GM21360 (cell line): Measurements from ENCODE around the gene EFCAB8.
"Not testable (repeated sequence)": the region's sequence is repeated elsewhere in the genome, so short reads cannot be mapped to it uniquely, and the experiment has no call there.

ENCODE experiments used
- ATAC-seq: cut with Tn5 transposase; IDR thresholded peaks from one replicate; pipeline ENCODE4 v1.9.1; 2021; ENCODE audit warnings: mild to moderate bottlenecking, moderate library complexity; ENCODE audit not compliant: unreplicated experiment

EFCAB8 gene

DNA sequence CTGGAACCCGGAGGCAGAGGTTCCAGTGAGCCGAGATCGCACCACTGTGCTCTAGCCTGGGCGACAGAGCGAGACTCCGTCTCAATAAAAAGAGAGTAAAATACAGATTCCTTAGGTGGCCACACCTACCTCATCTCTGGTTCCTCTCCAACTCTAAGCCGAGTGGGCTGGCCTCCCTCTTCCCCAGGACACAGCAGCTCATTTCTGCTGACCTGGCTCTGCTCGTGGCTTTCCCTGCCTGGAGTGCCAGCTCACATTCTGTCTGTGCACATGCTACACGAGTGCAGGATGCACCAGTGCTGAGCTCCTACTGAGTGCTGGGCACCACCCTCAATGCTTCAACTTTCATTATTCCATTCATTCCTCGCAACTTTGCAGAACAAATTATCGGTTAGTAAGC, 28.8 kb downstream of the EFCAB8 start:
- ATAC-seq: no peak

DNA sequence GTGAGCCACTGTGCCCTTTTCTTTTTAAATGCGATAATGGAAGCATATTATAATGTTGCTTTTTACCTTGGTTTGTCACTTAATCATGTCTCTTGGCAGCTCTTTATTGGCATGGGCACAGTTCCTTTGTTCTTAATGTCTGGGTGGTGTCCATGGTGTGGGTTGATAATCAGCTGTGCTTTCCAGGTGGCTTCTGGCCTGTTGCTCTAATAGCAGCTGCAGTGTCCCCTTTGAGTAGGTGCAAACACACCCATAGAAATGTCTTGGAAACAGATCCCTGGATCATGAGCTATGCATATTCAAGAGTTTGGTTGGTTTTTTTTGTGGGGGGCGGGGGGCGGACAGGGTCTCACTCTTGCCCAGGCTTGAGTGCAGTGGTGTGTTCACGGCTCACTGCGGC, 29.9 kb downstream of the EFCAB8 start:
- ATAC-seq: no peak

DNA sequence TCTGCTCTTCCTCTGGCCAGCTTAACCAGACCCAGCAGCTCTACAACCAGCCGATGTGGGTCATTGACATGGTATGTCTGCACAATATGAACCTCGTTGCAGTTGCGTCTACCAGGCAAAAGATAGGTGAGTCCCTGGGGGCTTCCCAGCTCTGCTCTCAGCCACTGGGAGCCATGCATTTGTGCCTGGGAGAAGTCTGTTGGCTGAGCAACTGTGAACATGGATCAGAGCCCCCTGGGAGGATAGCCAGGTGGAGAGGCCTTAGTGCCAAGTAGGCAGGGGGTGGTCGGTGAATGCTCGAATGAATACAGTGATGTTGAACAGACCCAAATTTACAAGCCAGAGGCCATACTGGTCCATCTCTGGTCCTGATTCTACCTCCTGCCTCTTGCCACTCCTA, 30.6 kb downstream of the EFCAB8 start:
- no peak for ATAC-seq

DNA sequence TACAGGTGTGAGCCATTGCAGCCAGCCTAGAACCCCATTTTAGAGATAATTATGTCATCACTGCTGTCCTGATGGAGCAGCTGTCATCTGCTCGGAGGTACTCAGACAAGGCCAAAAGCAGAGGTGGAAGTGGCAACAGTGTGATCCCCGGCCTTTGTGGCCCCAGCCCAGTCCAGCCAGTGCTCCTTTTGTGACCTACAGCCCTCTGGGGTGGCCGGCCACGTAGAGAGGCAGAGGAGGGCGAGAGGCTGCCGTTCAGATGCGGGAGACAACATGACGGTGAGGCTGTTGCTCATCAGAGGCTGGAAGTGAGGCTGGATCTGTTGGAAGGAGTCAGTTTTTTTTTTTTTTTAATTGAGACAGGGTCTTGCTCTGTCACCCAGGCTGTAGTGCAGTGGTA, 32.8 kb downstream of the EFCAB8 start:
- ATAC-seq: no peak

DNA sequence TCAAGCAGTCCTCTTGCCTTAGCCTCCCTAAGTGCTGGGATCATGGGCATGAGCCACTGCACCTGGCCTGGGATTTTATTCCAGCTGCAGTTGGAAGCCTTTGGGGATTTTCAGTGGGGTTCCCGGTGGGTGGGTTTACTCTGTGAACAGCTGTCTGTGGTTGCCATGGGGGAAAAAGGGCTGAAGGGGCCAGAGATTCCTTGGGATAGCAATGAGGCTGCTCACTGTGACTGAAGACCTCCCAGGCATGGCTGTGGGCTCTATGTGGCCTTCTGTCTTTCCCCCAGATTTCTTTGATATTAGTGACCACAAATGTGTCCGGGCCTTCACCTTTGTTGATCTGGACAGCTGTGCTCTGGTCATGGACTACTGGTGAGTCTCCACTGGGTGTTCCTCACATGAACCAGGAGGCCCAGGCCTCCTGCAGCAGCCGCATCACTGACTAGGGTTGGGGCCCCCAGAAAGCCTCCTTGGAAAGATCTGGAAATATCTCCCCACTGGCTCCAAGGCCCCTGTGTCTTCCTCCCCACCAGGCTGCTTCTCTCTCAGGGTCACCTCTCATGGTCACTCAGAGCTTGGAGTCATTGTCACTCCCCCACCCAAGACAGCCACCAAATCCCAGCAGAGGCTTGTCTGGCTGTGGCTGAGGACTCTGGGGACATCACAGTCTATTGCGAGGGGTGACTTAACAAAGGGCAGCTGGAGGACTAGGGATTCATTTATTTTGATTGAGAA, 33.4 kb downstream of the EFCAB8 start:
- ATAC-seq: no peak

DNA sequence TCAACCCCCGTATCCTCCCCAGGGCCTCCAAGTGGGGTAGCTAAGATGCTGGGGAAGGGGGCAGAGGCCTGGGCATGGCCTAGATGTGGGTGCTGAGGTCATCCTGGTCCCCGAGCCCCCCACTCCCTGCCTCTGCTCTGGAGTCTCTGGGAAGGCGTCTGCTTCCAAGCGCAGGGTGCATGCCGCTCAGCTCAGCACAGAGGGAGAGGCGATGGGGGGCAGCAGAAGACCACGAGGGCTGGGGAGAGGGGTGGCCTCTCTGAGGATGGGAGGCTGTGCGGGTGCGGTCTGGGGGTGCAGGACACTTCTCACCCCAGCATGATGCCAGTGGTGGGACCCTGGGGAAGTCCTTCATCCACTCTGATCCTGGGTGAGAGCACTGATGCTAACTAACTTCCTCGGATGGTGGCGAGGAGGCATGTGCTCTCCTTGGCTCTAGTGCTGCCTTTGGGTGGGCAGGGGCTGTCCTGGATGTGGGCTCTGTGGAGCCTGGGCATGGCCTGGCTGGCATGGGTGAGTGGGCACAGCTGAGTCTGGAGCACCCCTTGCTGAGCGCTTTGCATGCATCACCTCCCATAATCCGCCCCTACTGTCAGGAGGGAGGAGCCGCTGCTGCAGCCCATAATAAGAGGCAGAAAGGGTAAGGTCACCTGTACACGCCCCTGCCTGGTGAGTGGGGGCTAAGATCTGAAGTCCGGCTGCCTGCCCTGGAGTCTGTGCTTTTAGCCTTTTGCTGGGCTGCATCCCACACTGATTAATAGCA, 34.7 kb downstream of the EFCAB8 start:
- ATAC-seq: no peak

DNA sequence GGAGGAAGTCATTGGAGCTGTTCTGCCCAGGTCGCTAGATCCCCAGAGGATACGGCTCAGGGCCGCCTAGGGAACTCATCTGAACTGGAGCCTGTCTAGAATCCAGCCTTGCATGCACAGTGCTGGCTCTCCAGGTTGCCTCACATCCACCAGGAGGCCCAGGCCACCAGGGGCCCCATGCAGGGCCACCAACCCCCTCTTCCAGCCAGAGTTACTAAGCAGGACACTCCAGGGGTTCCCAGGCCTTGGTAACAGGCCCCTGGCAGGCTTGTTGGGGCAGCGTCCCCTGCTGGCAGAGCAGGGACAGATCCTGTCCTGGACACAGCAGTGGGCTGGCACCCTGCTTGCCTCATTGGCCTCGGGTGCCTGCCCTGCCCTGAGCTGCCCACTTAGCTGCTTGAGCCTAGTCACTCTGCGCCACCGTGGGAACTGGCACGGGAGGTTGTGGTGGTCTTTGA, 35.3 kb downstream of the EFCAB8 start:
- ATAC-seq: no peak

DNA sequence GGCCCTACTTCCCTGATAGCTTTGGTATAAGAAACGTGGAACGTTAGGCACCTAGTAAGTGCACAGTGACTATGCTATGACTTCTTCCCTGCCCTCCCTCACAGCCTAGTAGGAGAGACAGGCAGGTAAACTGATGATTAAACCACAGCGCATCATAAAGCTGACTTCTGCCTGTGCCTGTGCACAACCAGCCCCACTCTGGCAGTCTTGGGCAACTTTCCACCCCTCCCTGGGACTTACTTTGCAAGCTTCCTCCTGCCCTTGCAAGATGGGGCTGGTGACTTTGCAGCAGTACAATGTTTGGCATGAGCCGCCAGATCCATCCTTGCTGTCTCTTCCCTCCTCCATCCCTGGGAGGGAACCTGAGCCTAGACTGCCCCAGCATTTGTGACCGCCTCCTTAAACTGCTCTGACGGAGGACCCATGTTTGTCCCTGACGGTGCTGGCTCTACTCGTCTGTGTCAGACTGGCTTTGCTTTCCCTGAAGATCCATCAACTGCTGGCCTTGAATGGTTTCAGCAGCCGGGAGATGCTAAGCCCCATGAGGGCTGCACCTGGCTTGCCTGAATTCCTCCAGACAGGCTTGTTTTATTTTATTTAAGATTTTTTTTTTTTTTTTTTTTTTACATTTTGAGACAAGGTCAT, 36.1 kb downstream of the EFCAB8 start:
- no peak for ATAC-seq

DNA sequence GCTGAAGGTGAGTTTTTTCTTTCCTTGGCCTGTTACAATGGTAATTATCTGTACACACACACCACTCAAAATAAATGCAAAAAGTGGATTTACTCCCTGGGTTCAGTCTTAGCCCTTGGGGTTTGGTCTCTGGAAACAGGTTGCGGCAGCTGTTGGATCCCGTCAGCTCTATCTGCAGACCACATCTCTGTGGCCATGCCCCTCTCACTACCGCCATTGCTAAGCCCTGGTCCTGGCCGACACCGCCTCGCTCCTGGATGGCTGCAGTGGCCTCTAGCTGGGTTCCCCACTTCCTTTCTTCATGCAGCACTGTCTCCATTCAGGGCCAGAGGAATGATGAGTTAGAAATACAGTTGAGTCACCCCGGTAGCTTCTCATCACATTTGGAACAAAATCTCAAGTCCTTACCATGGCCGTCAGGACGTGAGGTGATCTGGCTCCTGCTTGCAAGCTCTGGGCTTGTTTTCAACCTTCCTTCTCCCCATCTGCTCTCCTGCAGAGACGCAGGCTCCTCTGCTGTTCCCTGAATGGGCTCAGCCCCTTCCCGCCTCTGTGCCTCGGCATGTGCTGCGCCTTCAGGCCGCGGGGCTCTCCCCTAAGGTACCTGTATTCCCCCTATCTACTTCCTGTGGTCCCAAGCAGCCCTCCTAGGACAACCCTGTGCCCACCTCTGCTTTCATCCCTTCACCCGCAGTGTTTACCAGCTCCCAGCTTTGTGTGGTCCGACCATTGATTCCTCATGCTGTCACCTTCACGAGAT, 38.0 kb downstream of the EFCAB8 start:
- no peak for ATAC-seq

DNA sequence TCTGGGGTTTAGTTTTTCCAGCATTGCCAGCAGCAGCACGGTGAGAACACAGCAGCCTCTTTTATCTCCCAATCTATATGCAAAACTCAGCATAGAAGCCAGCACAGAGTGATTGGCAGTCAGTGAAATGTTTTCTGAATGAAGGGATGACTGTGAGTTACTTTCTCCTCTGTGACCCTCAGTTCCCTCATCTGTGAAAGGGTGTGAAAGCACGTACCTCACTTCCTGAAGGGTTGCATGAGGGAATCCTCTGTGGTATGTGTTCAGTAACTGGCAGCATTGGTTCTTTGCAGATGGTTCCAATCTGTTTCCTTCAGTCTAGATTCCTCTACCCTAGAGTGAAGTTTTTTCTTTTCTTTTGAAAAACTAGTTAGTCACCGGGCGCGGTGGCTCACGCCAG, 40.0 kb downstream of the EFCAB8 start:
- no peak for ATAC-seq

DNA sequence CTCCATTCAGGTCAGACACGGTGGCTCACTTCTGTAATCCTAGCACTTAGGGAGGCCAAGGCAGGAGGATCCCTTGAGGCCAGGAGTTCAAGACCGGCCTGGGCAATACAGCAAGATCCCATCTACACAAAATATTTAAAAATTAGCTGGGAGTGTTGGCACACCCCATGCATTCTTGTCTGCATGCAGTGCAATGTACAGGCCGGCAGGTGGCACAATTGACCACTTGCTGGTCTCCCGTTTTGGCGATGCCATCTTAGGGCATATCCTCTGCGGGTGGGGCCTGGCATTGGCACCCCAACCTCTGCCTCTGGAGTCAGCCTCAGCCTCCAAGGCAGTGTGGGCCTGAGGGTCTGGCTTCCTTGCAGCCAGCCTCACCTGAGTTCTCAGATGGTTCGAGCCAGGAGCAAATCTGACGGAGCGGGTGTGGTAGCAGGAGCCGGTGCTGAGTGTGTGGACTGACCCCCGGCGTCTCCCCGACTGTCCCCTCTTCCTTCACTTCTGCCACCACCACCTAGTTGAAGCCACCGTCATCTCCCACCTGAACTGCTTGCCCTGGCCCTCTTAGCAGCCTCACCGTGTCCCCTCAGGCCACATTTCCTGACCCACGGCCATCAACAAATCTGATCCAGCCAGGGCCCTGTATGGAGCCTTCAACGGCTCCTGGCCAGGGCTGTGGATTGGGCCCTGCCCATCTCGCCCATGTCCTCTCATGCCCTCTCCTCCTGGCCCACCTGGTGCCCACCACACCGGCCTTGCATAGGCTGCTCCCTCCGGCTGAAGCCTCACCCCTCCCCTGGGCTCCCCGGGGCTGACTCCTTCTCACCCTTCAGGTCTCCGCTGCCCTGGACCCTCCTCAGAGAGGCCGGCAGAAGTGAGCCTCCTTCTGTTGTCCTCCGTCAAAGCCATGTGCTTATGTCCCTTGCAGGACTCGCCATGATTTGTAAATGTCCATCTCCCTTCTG, 44.0 kb downstream of the EFCAB8 start:
- no peak for ATAC-seq

DNA sequence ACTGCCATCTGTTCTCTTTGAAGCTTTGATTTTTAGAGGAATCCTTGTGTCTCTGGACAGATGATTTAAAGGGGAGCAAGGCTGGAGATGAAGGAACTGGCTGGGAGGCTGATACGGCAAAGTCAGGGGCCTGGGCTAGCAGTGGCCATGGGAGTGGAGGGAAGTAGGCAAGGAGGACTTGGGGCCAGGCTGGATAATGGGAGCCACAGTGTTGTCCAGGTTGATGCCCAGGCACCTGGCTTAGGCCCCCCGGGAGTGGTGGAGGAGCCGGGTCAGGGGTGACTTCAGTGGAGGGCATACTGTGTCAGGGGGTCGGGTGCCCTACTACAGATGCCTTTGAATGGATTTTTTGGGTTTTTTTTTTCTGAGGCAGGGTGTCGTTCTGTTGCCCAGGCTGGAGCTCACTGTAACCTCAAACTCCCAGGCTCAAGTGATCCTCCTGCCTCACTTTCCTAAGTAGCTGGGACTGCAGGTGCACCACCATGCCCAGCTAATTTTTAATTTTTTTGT, 45.0 kb downstream of the EFCAB8 start:
- no peak for ATAC-seq

DNA sequence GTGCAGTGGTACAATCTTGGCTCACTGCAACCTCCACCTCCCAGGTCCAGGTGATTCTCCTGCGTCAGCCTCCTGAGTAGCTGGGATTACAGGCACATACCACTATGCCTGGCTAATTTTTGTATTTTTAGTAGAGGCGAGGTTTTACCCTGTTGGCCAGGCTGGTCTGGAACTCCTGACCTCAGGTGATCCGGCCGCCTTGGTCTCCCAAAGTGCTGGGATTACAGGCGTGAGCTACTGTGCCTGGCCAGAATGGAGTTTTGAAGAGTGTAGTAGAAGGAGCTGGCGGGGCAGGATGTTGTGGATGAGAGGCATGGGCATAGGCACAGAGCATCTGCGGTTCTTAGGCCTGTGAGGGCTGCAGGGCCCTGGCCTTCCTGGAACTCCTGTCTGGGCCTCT, 46.0 kb downstream of the EFCAB8 start:
- not testable (repeated sequence) for ATAC-seq

DNA sequence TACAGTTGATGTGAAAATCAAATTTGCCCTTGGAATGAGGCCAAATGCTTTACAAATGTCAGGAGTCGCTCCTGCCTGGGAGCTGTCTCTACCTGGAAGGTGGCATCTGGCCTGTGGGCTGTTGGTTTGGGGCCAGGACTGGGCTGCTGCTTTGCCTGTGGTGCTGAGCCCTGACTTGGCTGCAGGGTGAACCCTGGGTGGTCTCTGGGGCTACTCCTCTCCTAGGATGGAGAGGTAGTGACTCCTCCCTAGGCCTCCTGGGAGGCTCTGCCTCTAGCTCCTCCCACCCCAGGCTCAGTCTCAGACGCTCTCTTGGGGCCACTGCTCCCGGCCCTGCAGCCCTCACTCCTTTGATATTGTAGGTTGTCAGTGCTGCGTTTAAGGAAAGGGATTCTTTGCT, 47.5 kb downstream of the EFCAB8 start:
- no peak for ATAC-seq

DNA sequence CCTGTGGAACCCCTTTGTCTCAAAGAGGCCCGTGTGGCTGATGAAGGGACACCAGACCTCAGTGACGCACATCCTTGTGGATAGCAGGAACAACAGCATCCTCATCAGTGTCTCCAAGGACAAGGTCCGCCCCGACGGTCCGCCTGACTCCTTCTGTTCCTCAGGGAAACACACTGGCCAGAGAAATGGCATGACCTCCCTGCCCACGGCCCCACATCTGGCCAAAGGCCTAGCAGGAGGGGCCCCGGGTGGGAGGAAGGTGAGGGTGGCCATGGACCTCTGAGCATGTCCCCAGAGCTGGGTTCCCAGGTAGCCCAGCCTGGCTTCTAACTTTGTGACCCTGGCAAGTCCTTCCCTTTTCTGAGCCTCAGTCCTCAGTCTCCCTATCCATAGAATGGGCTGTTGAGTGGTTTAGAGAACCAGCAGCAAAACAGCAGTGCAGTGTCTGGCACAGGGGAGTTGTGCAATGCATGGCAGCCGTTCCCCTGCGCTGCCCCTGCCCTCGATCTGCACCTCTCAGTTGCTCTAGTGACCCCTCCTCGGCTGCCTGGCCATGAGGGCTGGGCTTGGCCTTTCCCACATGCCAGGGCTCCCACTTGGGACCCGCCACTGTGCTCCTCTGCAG, 48.3 kb downstream of the EFCAB8 start:
- no peak for ATAC-seq

DNA sequence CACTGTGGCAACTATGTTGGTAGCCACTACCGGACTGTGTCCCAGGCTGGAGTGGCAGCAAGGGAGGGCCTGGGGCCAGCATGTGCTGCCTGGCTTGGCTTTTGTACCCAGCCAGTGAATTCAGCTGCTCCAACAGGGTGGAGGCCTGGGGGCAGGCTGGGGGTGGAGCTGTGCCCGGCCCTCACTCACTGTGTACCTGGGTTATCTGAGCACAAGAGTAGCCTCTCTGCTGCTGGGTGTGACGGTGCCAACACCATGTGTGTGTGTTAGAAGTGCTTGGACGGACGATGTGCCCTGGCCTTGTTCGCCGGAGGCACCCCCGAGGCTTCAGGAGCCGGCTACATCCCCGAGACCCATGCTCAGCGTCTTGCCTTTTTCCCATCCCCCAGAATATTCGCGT, 49.2 kb downstream of the EFCAB8 start:
- ATAC-seq: no peak

DNA sequence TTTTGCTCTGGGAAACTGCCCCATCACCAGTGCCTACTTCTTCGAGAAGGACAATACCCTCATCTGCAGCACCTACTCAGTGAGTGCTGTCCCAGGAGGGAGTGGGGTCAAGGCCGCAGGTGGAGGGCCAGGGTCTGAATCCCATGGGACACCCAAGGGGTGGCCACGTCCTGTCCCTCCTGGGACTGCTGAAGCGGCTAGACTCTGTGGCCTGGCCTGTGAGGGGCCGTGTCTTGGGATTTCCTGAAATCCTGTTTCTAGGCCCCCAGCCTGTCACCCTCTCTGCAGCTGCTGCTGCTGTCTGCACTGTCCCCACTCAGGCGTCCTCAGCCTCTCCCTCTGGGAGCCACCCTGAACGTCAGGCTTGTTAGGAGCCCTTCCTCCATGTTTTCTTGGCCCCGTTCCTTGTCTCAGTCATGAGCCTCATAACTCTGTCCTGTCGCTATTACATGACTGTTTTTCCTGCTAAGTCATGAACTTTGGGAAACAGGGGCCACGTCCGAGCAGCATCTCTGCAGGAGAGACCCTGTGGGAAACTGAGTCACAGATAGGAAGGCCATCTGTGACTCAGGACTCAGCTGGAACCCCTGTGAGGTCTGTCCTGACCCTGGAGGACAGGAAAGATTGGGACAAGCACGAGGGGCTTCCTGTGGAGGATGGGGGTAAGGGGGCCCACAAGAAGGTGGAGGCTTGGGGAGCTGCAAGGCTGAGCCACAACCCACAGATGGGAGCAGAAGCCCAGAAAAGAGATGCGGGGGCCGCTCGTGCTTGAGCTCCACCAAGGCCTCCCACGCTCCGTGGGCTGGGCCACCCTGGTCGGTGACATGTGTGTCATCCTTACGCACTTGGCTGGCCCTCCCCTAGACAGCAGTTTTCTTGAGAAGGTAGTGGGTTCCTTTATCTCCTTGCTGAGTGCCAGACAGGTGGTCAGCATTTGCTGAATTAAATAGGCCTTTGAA, 49.9 kb downstream of the EFCAB8 start:
- ATAC-seq: no peak

DNA sequence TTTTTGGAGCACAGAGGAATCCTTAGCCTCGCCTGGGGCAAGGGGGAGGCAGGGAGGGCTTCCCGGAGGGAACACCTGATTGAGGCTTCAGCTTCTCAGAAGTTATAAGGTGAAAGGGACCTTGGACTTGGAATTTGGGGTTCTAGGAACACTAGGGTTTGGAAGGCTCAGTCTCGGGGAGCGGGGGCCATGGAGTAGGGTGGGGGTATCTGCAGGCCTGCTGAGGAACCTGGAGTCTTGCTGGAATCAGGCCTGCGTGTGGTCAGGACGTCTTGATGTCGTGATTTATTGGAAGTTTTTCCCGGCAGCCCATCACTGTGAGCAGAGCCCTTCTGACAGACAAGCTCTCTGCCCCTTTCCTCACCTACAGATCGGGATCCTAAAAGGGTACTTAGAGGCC, 50.7 kb downstream of the EFCAB8 start:
- ATAC-seq: no peak
